ENCODE data around the gene NECAB2.
"Not testable (repeated sequence)": the region's sequence is repeated elsewhere in the genome, so short reads cannot be mapped to it uniquely, and the experiment has no call there.

Gene NECAB2

DNA sequence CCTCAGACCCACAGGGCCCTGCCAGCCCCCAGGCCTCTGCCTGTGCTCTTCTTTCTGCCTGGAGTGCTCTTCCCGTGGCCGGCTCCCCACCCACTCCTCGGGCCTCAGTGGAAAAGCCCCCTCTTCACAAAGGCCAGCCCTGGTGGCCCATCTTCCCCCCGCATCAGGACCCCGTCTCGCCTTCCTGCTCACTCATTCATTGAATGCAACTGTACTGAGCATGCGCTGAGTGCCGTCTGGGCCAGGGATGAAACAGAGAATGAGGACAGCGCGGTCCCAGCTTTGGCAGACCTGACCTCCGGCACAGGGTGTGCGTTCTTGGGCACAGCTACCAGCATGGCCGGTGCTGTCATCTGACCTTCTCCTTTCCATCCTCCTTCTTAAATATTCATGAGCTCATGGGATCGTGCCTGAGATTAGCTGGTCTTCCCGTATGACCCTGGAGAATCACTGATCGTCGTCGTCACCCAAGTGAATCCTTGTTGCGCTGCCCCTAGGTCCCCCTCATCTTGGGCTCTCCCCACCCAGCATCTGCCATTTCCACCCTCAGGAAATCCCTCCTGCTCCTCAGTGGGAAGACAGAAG, 31.4 kb upstream of the NECAB2 start:
- DNase-seq (ENCODE audit: low spot score), result no peak

- no peak for DNase-seq (ENCODE audit: low spot score)
These were observed 30.8 kb upstream of the NECAB2 start for GRCh38 chr16:83937267-83937666.

DNA sequence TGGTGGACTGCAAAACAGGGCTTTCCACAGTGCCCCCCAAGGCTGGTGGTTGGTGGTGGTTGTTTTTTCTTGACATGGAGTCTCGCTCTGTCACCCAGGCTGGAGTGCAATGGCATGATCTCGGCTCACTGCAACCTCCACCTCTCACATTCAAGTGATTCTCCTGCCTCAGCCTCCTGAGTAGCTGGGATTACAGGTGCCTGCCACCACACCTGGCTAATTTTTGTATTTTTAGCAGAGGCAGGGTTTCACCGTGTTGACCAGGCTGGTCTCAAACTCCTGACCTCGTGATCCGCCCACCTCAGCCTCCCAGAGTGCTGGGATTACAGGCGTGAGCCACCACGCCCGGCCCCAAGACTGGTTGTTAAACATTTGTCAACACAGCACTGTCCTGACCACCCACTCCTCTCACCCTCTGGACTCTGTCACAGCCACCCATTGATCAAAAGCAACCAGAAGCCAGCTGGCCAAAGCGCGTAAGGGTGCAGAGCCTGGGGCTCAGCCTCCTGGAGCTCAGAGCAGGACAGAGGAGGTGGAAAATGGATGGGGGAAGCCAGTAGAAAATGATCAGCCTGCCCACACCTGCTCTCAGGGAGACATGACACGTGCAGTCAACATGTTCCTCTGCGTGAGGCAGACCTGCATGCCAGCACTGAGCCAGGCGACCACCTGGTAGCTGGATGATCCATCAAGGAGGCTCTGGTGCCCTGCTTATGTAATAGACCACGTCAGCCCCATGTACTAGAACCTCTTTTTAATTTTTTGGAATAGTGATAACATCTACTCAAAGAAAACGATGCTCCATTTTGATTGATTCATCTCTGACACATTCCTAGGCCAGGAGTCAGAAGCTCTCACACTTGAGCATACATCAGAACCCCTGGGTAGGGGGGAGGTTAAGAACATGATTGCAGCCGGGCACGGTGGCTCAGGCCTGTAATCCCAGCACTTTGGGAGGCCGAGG, 29.8 kb upstream of the NECAB2 start:
- no peak for DNase-seq (ENCODE audit: low spot score)

GRCh38 chr16:83939266-83939855, 28.7 kb upstream of the NECAB2 start:
- no peak for DNase-seq (ENCODE audit: low spot score)

DNA sequence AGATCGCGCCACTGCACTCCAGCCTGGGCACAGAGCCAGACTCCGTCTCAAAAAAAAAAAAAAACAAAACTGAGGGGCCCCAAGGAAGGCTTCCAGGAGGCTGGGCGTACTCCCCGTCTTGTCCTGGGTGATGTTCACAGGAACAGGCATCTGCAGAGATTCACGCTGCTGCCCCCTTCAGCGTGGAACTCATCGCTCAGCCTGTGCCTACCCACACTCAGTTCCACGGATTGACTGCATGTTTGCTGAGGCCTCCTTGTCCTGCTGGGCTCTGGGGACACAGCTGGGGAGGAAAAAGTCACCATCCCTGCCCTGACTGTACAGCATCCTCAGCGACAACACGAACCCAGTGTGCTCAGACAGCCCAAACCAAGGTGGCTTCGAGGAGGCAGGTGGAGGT, 27.9 kb upstream of the NECAB2 start:
- DNase-seq (ENCODE audit: low spot score), result no peak

GRCh38 chr16:83940630-83941378, 27.2 kb upstream of the NECAB2 start:
- DNase-seq (ENCODE audit: low spot score), result no peak

- not testable (repeated sequence) for DNase-seq (ENCODE audit: low spot score)
These were observed 26.5 kb upstream of the NECAB2 start for GRCh38 chr16:83941546-83941945.

DNA sequence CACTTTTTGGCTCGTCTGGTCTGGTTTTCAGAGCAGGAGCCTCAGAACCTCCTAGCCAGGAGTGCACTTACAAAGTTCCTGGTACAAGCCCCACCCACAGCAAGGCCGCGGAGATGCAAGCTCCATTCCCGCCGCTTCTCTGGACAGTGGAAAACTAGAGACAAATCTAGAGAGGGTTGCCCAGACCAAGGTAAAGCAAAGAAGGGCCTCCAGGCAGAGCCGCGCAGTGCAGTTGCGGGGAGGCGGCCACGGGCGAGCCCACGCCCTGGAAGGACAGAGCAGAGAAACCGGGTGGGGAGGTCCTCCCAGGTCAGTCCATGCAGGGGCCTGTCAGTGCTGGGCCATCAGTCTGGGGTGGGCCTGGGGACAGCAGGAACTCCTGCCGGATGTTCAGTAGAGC, 26.0 kb upstream of the NECAB2 start:
- DNase-seq (ENCODE audit: low spot score), result no peak

DNA sequence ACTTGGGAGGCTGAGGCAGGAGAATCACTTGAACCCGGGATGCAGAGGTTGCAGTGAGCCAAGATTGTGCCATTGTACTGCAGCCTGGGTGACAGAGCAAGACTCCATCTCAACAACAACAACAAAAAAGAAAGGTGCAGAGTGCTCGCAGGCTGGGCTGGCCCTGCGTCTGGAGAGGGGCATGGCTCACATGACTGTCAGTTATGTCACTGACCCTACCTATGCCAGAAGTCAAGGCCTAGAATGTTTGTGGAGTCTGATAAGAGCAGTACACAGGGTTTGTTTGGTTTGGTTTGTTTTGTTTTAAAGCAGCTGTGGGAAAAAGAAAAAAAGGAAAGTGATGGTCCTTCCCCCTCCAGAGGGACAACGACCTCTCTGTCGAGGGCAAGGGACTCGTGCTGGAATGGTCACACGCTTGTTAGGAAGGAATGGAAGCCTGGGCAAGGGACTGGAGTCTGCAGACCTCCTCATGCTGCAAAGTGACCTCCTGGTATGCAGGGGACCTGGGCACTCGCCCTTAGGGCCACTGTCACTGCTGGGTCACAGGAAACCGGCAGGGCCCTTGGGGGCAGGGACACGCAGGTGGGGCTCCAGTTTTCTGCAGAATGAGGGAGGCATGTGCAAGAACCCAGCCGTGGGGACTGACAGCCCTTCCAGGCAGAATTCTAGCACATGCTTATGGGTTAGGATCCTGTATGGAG, 25.1 kb upstream of the NECAB2 start:
- DNase-seq (ENCODE audit: low spot score), result no peak

DNA sequence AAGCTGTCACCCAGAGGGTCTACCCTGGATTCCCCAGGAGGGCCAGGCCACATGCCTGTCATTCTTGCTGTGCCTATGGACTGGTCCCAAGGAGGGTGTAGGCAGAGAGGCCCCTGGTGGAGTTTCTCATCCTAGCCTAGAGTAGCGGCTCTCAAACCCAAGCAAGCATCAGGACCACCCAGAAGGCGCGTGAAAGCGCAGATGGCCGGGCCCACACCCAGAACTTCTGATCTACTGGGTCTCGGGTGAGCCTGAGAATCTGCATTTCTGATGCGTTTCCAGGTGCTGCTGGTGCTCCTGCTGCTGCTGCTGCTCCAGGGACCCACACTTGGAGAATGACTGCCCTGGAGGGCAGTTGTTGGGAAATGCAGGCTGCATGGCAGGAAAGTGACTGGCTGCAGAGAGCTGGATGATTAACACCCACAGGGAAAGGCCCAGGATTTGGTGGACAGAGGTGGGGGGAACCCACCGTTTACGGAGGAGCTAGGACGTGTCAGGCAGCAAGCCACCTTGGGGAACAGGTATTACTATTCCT, 24.5 kb upstream of the NECAB2 start:
- no peak for DNase-seq (ENCODE audit: low spot score)

DNA sequence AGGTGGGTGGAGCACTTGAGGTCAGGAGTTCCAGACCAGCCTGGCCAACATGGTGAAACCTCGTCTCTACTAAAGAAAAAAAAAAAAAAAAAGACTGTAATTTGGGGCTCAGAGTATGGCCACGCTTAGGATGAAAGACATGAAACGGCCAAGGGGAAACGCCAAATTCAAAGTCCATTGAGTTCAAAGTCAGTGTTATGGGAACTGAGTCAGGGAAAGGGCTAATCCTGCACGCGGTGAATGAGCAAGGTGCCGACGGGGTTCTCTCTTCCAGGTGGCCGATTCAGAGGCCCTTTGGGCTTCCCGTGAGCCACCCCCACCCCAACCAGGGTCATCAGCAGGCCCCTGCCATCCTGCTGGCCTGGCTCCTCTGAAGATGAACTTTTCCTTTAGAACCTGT, 22.5 kb upstream of the NECAB2 start:
- no peak for DNase-seq (ENCODE audit: low spot score)

DNA sequence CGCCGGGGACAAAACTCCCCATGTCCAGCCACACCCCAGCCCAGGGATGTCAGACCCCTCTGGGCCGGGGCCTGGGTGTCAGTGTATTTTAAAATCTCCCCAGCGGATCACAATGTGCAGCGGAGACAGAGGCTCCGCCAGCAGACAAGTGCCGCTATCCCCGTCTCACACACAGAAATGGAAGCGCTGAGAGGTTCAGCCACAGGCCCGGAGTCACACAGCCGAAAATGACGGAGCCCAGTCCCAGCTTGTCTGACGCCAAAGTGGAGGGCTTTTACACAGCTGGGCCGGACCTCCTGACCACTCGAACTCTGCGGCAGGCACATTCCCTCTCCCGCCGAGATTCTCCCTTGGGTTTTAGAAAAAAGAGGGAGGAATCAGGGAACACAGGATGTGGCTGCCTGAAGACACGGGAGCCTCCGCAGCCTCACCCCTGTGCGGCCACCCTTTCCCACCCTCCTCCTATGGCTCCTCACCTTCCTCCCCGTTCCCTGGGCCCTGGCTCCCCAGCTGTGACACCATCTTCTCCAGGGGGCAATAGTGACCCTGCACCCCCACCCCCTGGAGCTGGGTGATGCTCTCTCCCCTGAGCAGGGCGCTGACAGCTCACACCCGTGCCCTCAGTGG, 21.8 kb upstream of the NECAB2 start:
- DNase-seq (ENCODE audit: low spot score), result no peak

- no peak for DNase-seq (ENCODE audit: low spot score)
These were observed 21.1 kb upstream of the NECAB2 start for GRCh38 chr16:83946781-83947566.

DNA sequence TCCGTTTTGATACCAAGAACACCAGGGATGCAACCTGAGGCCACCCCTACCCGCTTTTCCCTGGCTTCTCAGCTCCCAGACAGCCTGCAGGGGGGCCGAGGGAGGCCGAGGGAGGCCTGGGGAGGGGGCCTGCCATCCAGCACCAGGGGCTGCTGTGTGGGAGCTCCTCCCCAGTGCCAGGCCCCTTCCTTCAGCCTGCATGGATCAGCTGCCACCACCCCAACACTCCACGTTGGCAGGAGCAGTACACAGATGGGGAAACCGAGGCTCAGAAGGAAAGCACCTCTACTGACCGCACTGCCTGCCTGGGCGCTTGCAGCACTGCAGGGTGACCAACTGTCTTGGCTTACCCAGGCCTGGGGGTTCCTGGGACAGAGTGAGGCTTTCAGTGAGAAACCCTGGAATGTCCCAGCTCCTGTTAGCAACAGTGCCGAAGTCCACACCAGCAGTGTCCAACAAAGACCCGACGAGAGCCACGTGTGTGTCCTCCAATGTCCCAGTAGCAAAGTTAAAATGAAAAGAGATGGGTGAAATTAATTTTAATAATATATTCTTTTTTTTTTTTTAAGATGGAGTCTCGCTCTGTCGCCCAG, 20.3 kb upstream of the NECAB2 start:
- no peak for DNase-seq (ENCODE audit: low spot score)

- no peak for DNase-seq (ENCODE audit: low spot score)
These were observed 18.9 kb upstream of the NECAB2 start for GRCh38 chr16:83948914-83949723.

DNA sequence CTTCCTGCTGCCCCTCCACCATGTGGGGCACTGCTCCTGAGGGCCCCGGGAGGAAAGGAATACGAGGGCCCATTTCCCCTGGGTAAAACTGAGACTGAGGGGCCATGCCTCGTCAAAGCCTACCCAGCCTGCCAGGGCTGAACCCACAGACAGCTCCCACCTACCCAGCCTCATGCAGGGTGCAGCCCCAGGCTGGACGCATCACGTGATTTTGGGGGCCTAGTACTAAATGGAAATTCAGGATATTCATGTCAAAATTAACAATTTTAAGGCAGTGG, 18.4 kb upstream of the NECAB2 start:
- no peak for DNase-seq (ENCODE audit: low spot score)

DNA sequence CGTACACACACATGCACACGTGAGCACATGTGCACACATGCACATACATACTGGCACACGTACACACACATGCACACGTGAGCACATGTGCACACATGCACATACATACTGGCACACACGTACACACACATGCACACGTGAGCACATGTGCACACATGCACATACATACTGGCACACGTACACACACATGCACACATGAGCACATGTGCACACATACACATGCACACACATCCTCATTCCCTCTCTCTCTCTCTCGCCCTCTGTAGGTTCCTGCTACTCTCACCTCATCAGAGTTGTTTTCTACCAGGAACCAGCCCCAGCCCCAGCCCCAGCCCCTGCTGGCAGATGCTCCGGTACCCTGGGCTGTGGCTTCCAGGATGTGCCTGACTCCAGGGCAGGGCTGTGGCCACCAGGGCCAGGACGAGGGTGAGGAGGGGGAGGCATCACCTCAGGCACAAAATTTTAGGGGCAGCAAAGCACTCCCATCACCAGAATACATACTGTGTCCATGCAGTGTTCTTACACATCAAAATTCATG, 17.1 kb upstream of the NECAB2 start:
- not testable (repeated sequence) for DNase-seq (ENCODE audit: low spot score)

DNA sequence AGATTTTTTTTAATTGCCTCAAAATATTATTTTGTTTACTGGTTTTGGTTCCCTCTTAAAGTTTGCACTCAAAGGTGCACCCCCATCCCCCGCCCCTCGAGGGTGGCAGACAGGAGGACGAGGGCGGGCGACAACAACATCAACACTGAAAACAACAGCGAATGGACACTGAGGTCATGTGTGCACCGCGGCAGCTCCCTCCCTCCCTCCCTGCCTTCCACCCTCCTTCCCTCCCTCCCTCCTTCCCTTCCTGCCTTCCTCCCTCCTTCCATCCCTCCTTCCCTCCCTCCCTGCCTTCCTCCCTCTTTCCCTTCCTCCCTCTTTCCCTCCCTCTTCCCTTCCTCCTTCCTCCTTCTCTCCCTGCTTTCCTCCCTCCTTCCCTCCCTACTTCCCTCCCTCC, 16.5 kb upstream of the NECAB2 start:
- no peak for DNase-seq (ENCODE audit: low spot score)

DNA sequence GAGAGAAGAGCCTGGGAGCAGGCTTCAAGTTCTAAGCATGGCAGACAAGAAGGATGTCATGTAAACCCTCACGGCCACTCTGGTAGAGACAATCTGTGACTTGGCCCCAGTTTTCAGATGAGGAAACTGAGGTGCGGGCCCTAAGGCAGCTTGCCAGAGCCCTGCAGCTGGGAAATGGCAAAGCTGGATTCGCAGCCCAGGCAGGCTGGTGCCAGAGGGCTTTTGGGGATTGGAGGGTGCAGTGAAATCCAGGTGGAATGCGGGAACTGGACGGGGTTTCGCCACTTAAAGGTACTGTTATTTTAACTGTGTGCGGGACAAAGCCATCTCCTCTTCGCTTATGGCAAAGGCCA, 15.5 kb upstream of the NECAB2 start:
- DNase-seq (ENCODE audit: low spot score), result peak; percentile 42
